Kidney (tissue), 14 donors: ENCODE measurements around the gene LEMD1. TPM values are rescaled to one million over a fixed set of nuclear protein-coding genes. Genes with fewer than 3 reads are reported as not detected.

ENCODE experiments used
- DNase-seq, 5 donors: peaks; one replicate each; pipeline ENCODE4 v3.0.0-alpha.2; 2013 to 2020
- FAIRE-seq: peaks from 2 replicates; lab custom pipeline; 2012; peaks lifted over from hg19 to GRCh38; lab: Jason Lieb, UNC
- H3K27ac ChIP-seq, 2 donors: one replicate each; pipeline ENCODE4 v1.7.0; 2013; ENCODE audit warnings: low read depth in 2 of 2, low read length in 2 of 2, inconsistent platforms in 1 of 2
- H3K27me3 ChIP-seq: one replicate; pipeline ENCODE4 v1.7.1; 2013; ENCODE audit warnings: low read length, inconsistent platforms; ENCODE audit not compliant: control insufficient read depth, insufficient read depth
- H3K36me3 ChIP-seq, 3 donors: one replicate each; pipeline versions ENCODE4 v1.7.0 to v1.7.1; 2013; ENCODE audit warnings: low read length in 3 of 3, control low read depth in 1 of 3, inconsistent platforms in 1 of 3; ENCODE audit not compliant: insufficient read depth in 3 of 3, control insufficient read depth in 2 of 3
- H3K4me1 ChIP-seq, 3 donors: one replicate each; pipeline versions ENCODE4 v1.7.0 to v1.7.1; 2013; ENCODE audit warnings: low read length in 3 of 3, inconsistent platforms in 1 of 3, low read depth in 1 of 3; ENCODE audit not compliant: control insufficient read depth in 2 of 3, insufficient read depth in 2 of 3
- H3K4me3 ChIP-seq, 3 donors: one replicate each; pipeline versions ENCODE4 v1.7.0 to v1.8.1; 2013; ENCODE audit warnings: low read length in 3 of 3, control low read depth in 1 of 3, inconsistent platforms in 1 of 3
- H3K9ac ChIP-seq, 3 donors: one replicate each; pipeline versions ENCODE4 v1.7.0 to v1.7.1; 2013; ENCODE audit warnings: low read length in 3 of 3, control low read depth in 1 of 3, inconsistent platforms in 1 of 3
- H3K9me3 ChIP-seq, 3 donors: one replicate each; pipeline versions ENCODE4 v1.7.0 to v1.7.1; 2013; ENCODE audit warnings: low read length in 3 of 3, control low read depth in 1 of 3, inconsistent platforms in 1 of 3; ENCODE audit not compliant: control insufficient read depth in 2 of 3, insufficient read depth in 1 of 3
- intact Hi-C: fragments of 100-400 bp; cut with DNase I; formaldehyde crosslinking; loops from one replicate; pipeline ENCODE4 v1.11.1; 2022
- polyA plus RNA-seq: library from polyadenylated mRNA; stranded (reverse); fragments of 350-450 nt; fragmentation: Illumina TruSeq; extraction: RNeasy Lipid Tissue Mini Kit (QIAGEN cat#74804); gene quantifications from one replicate; pipeline ENCODE4 v1.2.3, GENCODE V29; 2014; ENCODE audit warnings: low read depth, low replicate concordance; ENCODE audit not compliant: insufficient read depth
- total RNA-seq: library from RNA; stranded (reverse); fragmentation: NEBNext Ultra II Directional; extraction: Animal tissue kit (Norgen Biotek cat#: 25700); gene quantifications from one replicate; pipeline ENCODE4 v1.2.1, GENCODE V29; 2021
- TF ChIP-seq, protein P1 (sequence below): IDR thresholded peaks from 3 replicates; pipeline ENCODE4 v1.5.1; 2012; ENCODE audit warnings: mild to moderate bottlenecking, moderate library complexity, borderline replicate concordance; ENCODE audit not compliant: insufficient read depth; ENCODE audit errors: extremely low read depth
- donor health status: control.
- donor health status: control.
- donor health status: control.
- donor health status: control.
- donor health status: control.
- donor health status: DM: yes; HTN: yes; CAD: no.
- donor health status: Normal renal cell carcinoma (clear cell type).

LEMD1 gene
- total and polyA plus RNA-seq, 2 donors from 2014 or later, result 6.5 TPM; not detected in 1

DNA sequence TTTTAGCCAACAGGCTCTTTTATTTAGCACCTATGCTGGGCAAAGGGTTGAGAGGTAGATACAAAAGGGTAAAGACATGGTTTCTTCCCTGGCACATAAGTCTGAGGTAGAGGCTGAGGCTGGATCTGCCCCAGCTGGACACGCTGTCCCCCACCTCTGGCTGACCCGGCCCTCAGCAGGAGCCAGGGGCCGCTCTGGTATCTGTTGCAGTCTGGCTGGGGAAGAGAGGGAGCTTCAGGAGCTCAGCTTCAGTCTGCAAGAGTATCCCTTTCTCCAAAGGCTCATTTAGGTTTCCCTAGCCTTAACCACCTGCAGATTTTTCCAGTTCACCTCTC lies 19.8 kb upstream of the LEMD1 start:
- no peak for FAIRE-seq
- Histone ChIP-seq H3K27me3 (no peaks in the 10 kb centered on the region), H3K4me1 (peaks cover 5 to 48% (median 39%) of the 10 kb centered on the region in 3 donors), H3K36me3 (no peaks in the 10 kb centered on the region), H3K27ac (peak overlapping the region; percentile 4 to 81), H3K4me3 (no peak overlapping the region), H3K9ac (no peak overlapping the region), H3K9me3 (no peaks in the 10 kb centered on the region)
- TF ChIP-seq, protein P1, sequence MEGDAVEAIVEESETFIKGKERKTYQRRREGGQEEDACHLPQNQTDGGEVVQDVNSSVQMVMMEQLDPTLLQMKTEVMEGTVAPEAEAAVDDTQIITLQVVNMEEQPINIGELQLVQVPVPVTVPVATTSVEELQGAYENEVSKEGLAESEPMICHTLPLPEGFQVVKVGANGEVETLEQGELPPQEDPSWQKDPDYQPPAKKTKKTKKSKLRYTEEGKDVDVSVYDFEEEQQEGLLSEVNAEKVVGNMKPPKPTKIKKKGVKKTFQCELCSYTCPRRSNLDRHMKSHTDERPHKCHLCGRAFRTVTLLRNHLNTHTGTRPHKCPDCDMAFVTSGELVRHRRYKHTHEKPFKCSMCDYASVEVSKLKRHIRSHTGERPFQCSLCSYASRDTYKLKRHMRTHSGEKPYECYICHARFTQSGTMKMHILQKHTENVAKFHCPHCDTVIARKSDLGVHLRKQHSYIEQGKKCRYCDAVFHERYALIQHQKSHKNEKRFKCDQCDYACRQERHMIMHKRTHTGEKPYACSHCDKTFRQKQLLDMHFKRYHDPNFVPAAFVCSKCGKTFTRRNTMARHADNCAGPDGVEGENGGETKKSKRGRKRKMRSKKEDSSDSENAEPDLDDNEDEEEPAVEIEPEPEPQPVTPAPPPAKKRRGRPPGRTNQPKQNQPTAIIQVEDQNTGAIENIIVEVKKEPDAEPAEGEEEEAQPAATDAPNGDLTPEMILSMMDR, result no peak
- intact Hi-C loops, result no loop called here
- no peak for DNase-seq

DNA sequence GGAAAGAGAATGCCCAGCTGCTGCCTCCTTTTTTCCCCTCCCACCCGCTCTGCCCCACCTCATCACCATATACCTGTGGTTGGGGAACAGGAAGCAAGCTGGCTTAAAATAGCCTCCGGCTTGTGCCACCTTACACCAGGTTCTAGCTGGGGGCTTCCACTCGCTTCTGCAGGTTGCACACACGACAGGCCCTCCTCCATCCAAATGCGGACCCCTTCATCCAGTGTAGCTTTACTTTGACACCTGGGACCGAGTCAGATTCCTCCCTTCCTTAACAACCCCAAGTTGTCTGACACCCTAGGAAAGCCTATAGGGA lies 19.4 kb upstream of the LEMD1 start:
- H3K4me1 ChIP-seq, result peaks cover 5 to 48% (median 39%) of the 10 kb centered on the region in 3 donors
- intact Hi-C loops, result no loop called here
- FAIRE-seq (no peak), DNase-seq (no peak)
- H3K9ac ChIP-seq, result no peak overlapping the region
- no peaks in the 10 kb centered on the region for H3K36me3 ChIP-seq
- H3K27ac ChIP-seq, result peak overlapping the region in 1 of 2 donors; percentile 25
- H3K4me3 ChIP-seq, result no peak overlapping the region
- H3K9me3 ChIP-seq, result no peaks in the 10 kb centered on the region
- TF ChIP-seq, protein P1, result no peak
- H3K27me3 ChIP-seq, result no peaks in the 10 kb centered on the region

DNA sequence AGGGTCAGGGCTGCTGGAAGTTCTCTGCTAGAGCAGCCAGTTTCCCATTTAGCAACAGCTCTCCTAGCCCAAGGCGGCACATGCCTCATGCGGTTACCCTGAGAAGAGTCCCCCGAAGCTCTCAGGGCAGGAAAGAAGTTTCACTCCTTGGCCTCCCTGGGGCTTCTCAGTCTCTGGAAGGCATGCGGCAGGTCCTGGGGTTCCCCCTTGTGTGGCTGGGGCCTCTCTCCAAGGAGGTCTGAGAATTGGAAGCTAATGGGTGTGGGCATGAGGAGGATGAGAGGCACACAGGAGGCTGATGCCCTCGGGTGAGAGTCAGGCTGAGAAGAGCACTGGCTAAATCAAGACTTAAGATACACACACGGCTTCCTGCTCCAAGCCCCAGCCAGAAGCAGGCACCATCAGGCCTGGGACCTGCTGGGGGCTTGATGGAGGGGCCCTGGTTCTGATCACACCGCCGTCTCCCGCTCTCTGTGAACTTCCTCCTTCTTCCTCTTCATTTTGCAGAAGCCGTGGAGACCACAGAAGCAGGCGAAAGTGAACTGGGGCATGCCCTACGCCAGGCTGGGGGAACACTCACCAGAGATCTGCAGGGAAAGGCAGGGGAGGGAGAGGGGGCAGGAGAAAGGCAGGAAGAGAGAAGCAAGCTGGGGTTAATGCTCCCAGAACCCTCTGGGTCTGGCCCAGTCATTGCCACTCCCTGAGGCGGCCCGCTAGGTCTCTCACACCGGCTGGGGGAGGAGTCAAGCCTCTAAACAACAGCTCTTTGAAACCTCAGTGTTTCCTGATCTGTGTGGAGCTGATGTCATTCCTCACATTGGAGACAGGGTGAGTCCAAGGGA lies 18.8 kb upstream of the LEMD1 start:
- H3K4me3 ChIP-seq, result no peak overlapping the region
- H3K36me3 ChIP-seq, result no peaks in the 10 kb centered on the region
- peak overlapping the region in 1 of 2 donors; percentile 25 for H3K27ac ChIP-seq
- peaks cover 5 to 48% (median 39%) of the 10 kb centered on the region in 3 donors for H3K4me1 ChIP-seq
- no peaks in the 10 kb centered on the region for H3K9me3 ChIP-seq
- peak; percentile 80 to 92 (median 85) for DNase-seq
- intact Hi-C loops, result no loop called here
- H3K9ac ChIP-seq, result no peak overlapping the region
- TF ChIP-seq, protein P1, result no peak
- no peaks in the 10 kb centered on the region for H3K27me3 ChIP-seq
- no peak for FAIRE-seq

DNA sequence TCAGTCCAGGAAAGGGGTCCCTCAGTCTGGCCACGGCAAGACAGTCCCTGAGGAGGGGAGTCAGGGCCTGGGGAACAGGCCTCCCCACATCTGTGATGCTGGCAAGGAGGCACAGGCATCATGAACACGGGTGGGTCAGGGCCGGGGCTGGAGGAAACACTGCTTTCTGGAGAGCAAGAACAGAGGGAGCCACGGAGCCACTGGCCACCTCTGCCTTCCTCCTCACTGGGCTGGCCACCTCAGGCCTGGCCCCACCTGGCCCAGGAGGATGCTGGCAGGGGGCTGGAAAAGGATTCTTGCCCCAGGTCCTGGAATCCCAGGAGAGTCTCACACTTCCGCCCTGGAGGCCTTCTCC lies 18.2 kb upstream of the LEMD1 start:
- Histone ChIP-seq H3K27ac (no peak overlapping the region), H3K9me3 (no peaks in the 10 kb centered on the region), H3K9ac (no peak overlapping the region), H3K36me3 (no peaks in the 10 kb centered on the region), H3K4me3 (no peak overlapping the region), H3K27me3 (no peaks in the 10 kb centered on the region), H3K4me1 (peaks cover 5 to 46% (median 39%) of the 10 kb centered on the region in 3 donors)
- FAIRE-seq (no peak), DNase-seq (no peak)
- intact Hi-C loops, result no loop called here
- TF ChIP-seq, protein P1, result no peak
